K562 (cell line): ENCODE measurements around the gene RNH1. TPM values are rescaled to one million over a fixed set of nuclear protein-coding genes. Genes with fewer than 3 reads are reported as not detected.

ENCODE experiments used
- CBX2 ChIP-seq: fragments of 200-600 bp; sonication (generic); IDR thresholded peaks from one replicate; pipeline ENCODE4 v1.6.1; 2012; ENCODE audit warnings: mild to moderate bottlenecking, low read length, inconsistent platforms; ENCODE audit not compliant: insufficient read depth, poor library complexity, severe bottlenecking
- CGGBP1 ChIP-seq: fragments of 250-450 bp; sonication (Bioruptor Pico); IDR thresholded peaks from 2 replicates; pipeline ENCODE4 v1.9.0; 2021; ENCODE audit warnings: mild to moderate bottlenecking
- DIDO1 ChIP-seq: fragments of 450-650 bp; IDR thresholded peaks from 2 replicates; pipeline ENCODE4 v1.6.1; 2016; ENCODE audit warnings: low read depth, missing biosample characterization, missing genetic modification characterization
- EP300 ChIP-seq: IDR thresholded peaks from 2 replicates; pipeline ENCODE4 v1.6.1; 2012; ENCODE audit warnings: low read length, improper control_type of control experiment
- ETS1 ChIP-seq: conservative IDR thresholded peaks from 2 replicates; pipeline ENCODE4 v1.6.1; 2011; ENCODE audit warnings: low read depth, mild to moderate bottlenecking, low read length; ENCODE audit not compliant: control insufficient read depth
- EWSR1 ChIP-seq: fragments of 450-650 bp; IDR thresholded peaks from 2 replicates; pipeline ENCODE4 v1.6.1; 2018; ENCODE audit warnings: borderline replicate concordance, mild to moderate bottlenecking, low read depth, moderate library complexity; ENCODE audit not compliant: partially characterized antibody
- LEF1 ChIP-seq: fragments of 450-650 bp; IDR thresholded peaks from 2 replicates; pipeline ENCODE4 v1.6.1; 2016; ENCODE audit warnings: mild to moderate bottlenecking
- MBD2 ChIP-seq: sonication (generic); IDR thresholded peaks from 2 replicates; pipeline ENCODE4 v1.6.1; 2016; ENCODE audit warnings: low read depth, borderline replicate concordance
- MEIS2 ChIP-seq: fragments of 450-650 bp; IDR thresholded peaks from 2 replicates; pipeline ENCODE4 v1.6.1; 2014; ENCODE audit warnings: mild to moderate bottlenecking; ENCODE audit not compliant: partially characterized antibody
- NR1H2 ChIP-seq: sonication (generic); formaldehyde crosslinking; IDR thresholded peaks from 2 replicates; pipeline ENCODE4 v1.4.0; 2020; ENCODE audit warnings: mild to moderate bottlenecking, missing genetic modification reagents
- PHF8 ChIP-seq: fragments of 200-600 bp; sonication (generic); IDR thresholded peaks from 2 replicates; pipeline ENCODE4 v1.6.1; 2012; ENCODE audit warnings: mixed run types, mild to moderate bottlenecking, inconsistent platforms, low read length, moderate library complexity, borderline replicate concordance
- POLR2A ChIP-seq: fragments of 450-650 bp; conservative IDR thresholded peaks from 2 replicates; pipeline ENCODE4 v1.6.1; 2016
- SAFB ChIP-seq: fragments of 200-400 bp; formaldehyde crosslinking; IDR thresholded peaks from 2 replicates; pipeline ENCODE4 v1.6.1; 2017; ENCODE audit warnings: low read depth, low read length, borderline replicate concordance
- TBL1XR1 ChIP-seq, 2 experiments: IDR thresholded peaks; 2 replicates each; pipeline ENCODE4 v1.6.1; 2012; ENCODE audit warnings: improper control_type of control experiment in 2 of 2, low read length in 2 of 2, mild to moderate bottlenecking in 1 of 2
- TCFL5 ChIP-seq: fragments of 250-450 bp; sonication (Bioruptor Pico); conservative IDR thresholded peaks from 2 replicates; pipeline ENCODE4 v1.6.1; 2021; ENCODE audit warnings: mild to moderate bottlenecking, moderate library complexity, matching md5 sums
- TGIF2 ChIP-seq: sonication (generic); formaldehyde crosslinking; IDR thresholded peaks from 2 replicates; pipeline ENCODE4 v1.8.1; 2022; ENCODE audit warnings: mild to moderate bottlenecking, missing genetic modification reagents, moderate library complexity
- WHSC1 ChIP-seq: IDR thresholded peaks from one replicate; pipeline ENCODE4 v1.6.1; 2012; ENCODE audit warnings: low read length, control low read depth, inconsistent platforms
- ZBTB2 ChIP-seq: fragments of 450-650 bp; IDR thresholded peaks from 2 replicates; pipeline ENCODE4 v1.6.1; 2016; ENCODE audit warnings: antibody characterized with exemption
- ZFX ChIP-seq: sonication (generic); formaldehyde crosslinking; IDR thresholded peaks from 2 replicates; pipeline ENCODE4 v1.8.0; 2022; ENCODE audit warnings: mild to moderate bottlenecking, missing genetic modification reagents, moderate library complexity
- ZNF274 ChIP-seq: IDR thresholded peaks from 2 replicates; pipeline ENCODE4 v1.6.1; 2011; ENCODE audit warnings: low read depth, mild to moderate bottlenecking, low read length, moderate library complexity, borderline replicate concordance
- ZNF444 ChIP-seq: fragments of 250-450 bp; sonication (Bioruptor Pico); IDR thresholded peaks from 2 replicates; pipeline ENCODE4 v1.4.0; 2020; ENCODE audit warnings: mild to moderate bottlenecking, moderate library complexity
- ZNF699 ChIP-seq: fragments of 250-450 bp; sonication (Bioruptor Pico); IDR thresholded peaks from 2 replicates; pipeline ENCODE4 v1.8.0; 2021; ENCODE audit warnings: mild to moderate bottlenecking, moderate library complexity; ENCODE audit not compliant: insufficient replicate concordance
- polyA plus RNA-seq, 8 experiments: library from polyadenylated mRNA; depleted of rRNA in 4 of 8; stranded (reverse) in 5 of 8; unstranded in 3 of 8; fragments of >200 nt; fragmentation: Nextera tagmentation in 2 of 8; fragmentation: Illumina TruSeq in 1 of 8; extraction: Ambion mirVana in 2 of 8; extraction: Trizol in 1 of 8; gene quantifications; 2 replicates each; pipeline versions ENCODE4 v1.2.1 to v1.2.3, GENCODE V29; 2011 to 2014; ENCODE audit warnings: inconsistent platforms in 1 of 8, missing spikeins in 1 of 8
- total RNA-seq, 7 experiments: library from RNA; depleted of rRNA in 6 of 7; stranded (reverse); fragments of >200 nt in 6 of 7; fragmentation: Illumina TruSeq in 2 of 7; extraction: Trizol in 2 of 7; gene quantifications; 2 replicates each; pipeline versions ENCODE4 v1.2.1 to v1.2.3, GENCODE V29; 2011 to 2021; ENCODE audit warnings: low replicate concordance in 1 of 7
- TF ChIP-seq, protein P1 (sequence below), 2 experiments: IDR thresholded peaks in 1 of 2; conservative IDR thresholded peaks in 1 of 2; 2 replicates each; pipeline ENCODE4 v1.6.1; 2016; ENCODE audit warnings: low read depth in 2 of 2, mild to moderate bottlenecking in 1 of 2, missing compliant biosample characterization in 1 of 2, missing genetic modification characterization in 1 of 2, moderate library complexity in 1 of 2

The RNH1 gene
- total and polyA plus RNA-seq, 9 of the 15 experiments (the other 6 are each of a cell fraction or from before 2014, with no cell fraction given) = 2.5 to 160 (median 44.3) TPM

- TF ChIP-seq DIDO1 (tag) = no peak
- peak; percentile 32; the same call in 1 of the 2 replicates for TF ChIP-seq ETS1
- TF ChIP-seq WHSC1 = no peak
- TF ChIP-seq PHF8 = peak; percentile 72; the same call in 1 of the 2 replicates
- TF ChIP-seq ZNF699 (CRISPR knock-in tag) = no peak
- no peak for TF ChIP-seq LEF1
- peak; percentile 71 for TF ChIP-seq ZBTB2
- TF ChIP-seq SAFB = no peak
- TF ChIP-seq ZNF444 = no peak
- TF ChIP-seq ZNF274 = no peak
- no peak for TF ChIP-seq NR1H2 (CRISPR knock-in tag)
- no peak for TF ChIP-seq ZFX (CRISPR knock-in tag)
- TF ChIP-seq TBL1XR1 (IDR thresholded peaks at IDR 0.05; ENCODE audit: low read length in 2 of 2) = peak in 1 of 2 experiments; percentile 73; a peak in 1 of 4 replicates
- no peak for TF ChIP-seq TCFL5 (CRISPR knock-in tag)
- peak; percentile 17; the same call in 1 of the 2 replicates for TF ChIP-seq MBD2
- no peak for TF ChIP-seq TGIF2 (CRISPR knock-in tag)
- TF ChIP-seq MEIS2 = peak; percentile 66
- peak; percentile 95 for TF ChIP-seq POLR2A
- TF ChIP-seq, protein P1, sequence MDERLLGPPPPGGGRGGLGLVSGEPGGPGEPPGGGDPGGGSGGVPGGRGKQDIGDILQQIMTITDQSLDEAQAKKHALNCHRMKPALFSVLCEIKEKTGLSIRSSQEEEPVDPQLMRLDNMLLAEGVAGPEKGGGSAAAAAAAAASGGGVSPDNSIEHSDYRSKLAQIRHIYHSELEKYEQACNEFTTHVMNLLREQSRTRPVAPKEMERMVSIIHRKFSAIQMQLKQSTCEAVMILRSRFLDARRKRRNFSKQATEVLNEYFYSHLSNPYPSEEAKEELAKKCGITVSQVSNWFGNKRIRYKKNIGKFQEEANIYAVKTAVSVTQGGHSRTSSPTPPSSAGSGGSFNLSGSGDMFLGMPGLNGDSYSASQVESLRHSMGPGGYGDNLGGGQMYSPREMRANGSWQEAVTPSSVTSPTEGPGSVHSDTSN (CRISPR knock-in tag; IDR thresholded peaks at IDR 0.05; ENCODE audit: low read depth) = no peak
- TF ChIP-seq, protein P1 (tag; conservative IDR thresholded peaks at IDR 0.05; ENCODE audit: low read depth) = no peak
- TF ChIP-seq CBX2 = no peak
- TF ChIP-seq CGGBP1 (CRISPR knock-in tag) = no peak
- TF ChIP-seq EP300 = no peak
- TF ChIP-seq EWSR1 = no peak
These were observed 626 bp downstream of the RNH1 start (continued) for GRCh38 chr11:506238-506994.
